Calu3 (cell line): Measurements from ENCODE around the gene SERPIND1. TPM values are rescaled to one million over a fixed set of nuclear protein-coding genes. Genes with fewer than 3 reads are reported as not detected.

Source experiments
- BruUV-seq: library from RNA; stranded (reverse); fragments of 400-500 nt; replicated peaks from 2 replicates; lab custom pipeline; 2021; lab: Mats Ljungman, UMichigan
- CTCF ChIA-PET: fragments of 300-600 bp; sonication (Branson Sonifier 250); formaldehyde crosslinking; loops from one replicate; lab custom pipeline; 2022; ENCODE audit warnings: antibody characterized with exemption; lab: Charles Lee
- DNase-seq: peaks from one replicate; pipeline ENCODE4 v3.0.0; 2022
- H3K27ac Mint-ChIP-seq: one replicate; pipeline ENCODE4 v1.8.0; 2022; ENCODE audit warnings: mixed read lengths; ENCODE audit not compliant: unreplicated experiment
- H3K27me3 Mint-ChIP-seq: one replicate; pipeline ENCODE4 v1.8.0; 2022; ENCODE audit warnings: mixed read lengths; ENCODE audit not compliant: unreplicated experiment
- H3K36me3 Mint-ChIP-seq: one replicate; pipeline ENCODE4 v1.8.0; 2022; ENCODE audit warnings: mild to moderate bottlenecking, moderate library complexity, mixed read lengths; ENCODE audit not compliant: insufficient read depth, unreplicated experiment
- H3K4me1 Mint-ChIP-seq: one replicate; pipeline ENCODE4 v1.8.0; 2022; ENCODE audit warnings: mild to moderate bottlenecking, low read depth, mixed read lengths; ENCODE audit not compliant: unreplicated experiment
- H3K4me3 Mint-ChIP-seq: one replicate; pipeline ENCODE4 v1.8.0; 2022; ENCODE audit warnings: mild to moderate bottlenecking, low read depth, moderate library complexity, mixed read lengths; ENCODE audit not compliant: unreplicated experiment
- H3K9me3 Mint-ChIP-seq: one replicate; pipeline ENCODE4 v1.8.0; 2022; ENCODE audit warnings: low read depth, mixed read lengths; ENCODE audit not compliant: unreplicated experiment
- CTCF ChIP-seq: fragments of 200-600 bp; IDR thresholded peaks from one replicate; pipeline ENCODE4 v1.8.0; 2022; ENCODE audit warnings: antibody characterized with exemption; ENCODE audit not compliant: unreplicated experiment
- intact Hi-C: fragments of 100-400 bp; cut with micrococcal nuclease; formaldehyde crosslinking; loops from one replicate; pipeline ENCODE4 v1.10.0; 2022; ENCODE audit not compliant: unreplicated experiment
- total RNA-seq: library from RNA; stranded (reverse); gene quantifications from 2 replicates; pipeline ENCODE4 v1.2.3, GENCODE V29; 2022

The SERPIND1 gene
- total RNA-seq, 1 experiment from 2014 or later = not detected

DNA sequence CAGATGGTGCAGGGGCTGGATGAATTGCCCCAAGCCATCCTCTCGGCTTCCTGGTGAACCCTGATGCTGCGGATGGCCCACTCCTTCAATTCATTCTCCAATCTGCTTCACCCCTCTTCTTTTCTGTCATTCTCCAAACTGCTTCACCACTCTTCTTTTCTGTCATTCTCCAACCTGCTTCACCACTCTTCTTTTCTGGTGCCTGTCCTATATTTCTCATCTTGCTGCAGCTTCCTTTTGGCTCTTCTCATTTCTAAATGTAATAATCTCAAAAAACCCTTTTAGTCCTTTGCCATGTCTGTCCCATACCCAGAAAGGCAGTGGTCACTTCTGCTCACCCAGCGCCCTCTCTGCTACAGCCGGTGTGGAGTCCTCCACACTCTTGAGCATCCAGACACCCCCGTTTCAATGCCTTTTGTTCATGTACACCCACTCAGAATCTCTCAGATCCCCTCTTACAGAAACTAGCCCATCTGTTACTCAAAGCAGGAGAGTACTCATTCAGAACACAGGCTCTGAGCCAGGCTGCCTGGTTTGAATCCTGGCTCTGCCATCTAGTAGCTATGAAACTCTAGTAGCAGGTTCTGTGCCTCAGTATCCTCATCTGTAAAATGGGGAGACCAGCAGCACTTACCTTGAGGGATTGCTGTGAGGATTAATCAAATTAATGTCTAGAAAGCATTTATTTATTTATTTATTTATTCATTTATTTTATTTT lies 14.9 kb downstream of the SERPIND1 start:
- Mint-ChIP-seq H3K27ac (no peak overlapping the region), H3K36me3 (peaks cover 17% of the 10 kb centered on the region), H3K27me3 (no peaks in the 10 kb centered on the region), H3K4me1 (peaks cover 9% of the 10 kb centered on the region), H3K9me3 (no peaks in the 10 kb centered on the region), H3K4me3 (no peak overlapping the region)
- CTCF ChIA-PET = no interaction called here
- DNase-seq = no peak
- intact Hi-C loops = no loop called here
- no peak for TF ChIP-seq CTCF
- BruUV-seq = no TSS peak

DNA sequence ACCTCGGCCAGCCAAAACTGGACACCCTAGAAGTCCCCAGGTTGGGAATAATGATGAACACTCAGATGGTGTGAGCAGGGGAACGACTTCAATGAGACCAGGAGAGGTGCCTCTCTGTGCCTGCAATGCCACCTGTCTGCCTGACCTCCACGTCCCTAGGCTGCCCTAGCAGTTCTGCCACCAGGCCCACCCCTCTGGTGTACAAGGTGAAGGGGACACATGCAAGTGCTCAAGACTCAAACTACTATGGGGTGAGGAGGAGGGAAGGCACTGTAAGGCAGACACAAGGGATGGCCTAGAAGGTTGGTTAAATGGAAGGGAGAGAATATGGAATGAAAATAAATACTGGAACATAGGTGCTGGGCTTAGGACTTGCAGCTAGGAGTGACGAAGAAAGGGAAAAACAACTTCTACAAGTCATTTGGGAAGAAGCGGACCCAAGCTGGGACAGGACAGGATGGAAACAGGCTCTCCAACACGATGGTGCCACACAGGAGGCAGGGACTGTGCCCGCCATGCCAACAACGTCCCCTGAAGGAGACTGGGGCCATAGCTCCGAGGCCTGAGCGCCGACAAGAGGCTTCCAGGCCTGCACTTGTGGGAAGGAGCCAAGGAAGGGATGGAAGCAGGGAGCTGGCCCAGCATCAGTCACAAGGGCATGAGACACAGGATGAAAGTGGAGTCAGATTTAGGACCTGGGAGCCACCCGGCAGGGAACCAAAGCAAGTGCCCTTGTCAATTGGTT lies 18.5 kb downstream of the SERPIND1 start:
- Mint-ChIP-seq H3K27ac (no peak overlapping the region), H3K36me3 (peaks cover 27% of the 10 kb centered on the region), H3K27me3 (no peaks in the 10 kb centered on the region), H3K4me3 (no peak overlapping the region), H3K4me1 (peaks cover 9% of the 10 kb centered on the region), H3K9me3 (no peaks in the 10 kb centered on the region)
- DNase-seq = no peak
- intact Hi-C loops = no loop called here
- TF ChIP-seq CTCF = no peak
- no TSS peak for BruUV-seq
- CTCF ChIA-PET = no interaction called here

- TF ChIP-seq CTCF = no peak
- DNase-seq = no peak
- Mint-ChIP-seq H3K27ac (no peak overlapping the region), H3K36me3 (peaks cover 25% of the 10 kb centered on the region), H3K9me3 (no peaks in the 10 kb centered on the region), H3K27me3 (no peaks in the 10 kb centered on the region), H3K4me3 (no peak overlapping the region), H3K4me1 (peaks cover 9% of the 10 kb centered on the region)
- intact Hi-C loops = no loop called here
- CTCF ChIA-PET = interaction anchor here (0.6 kb wide), 1 partner anchor 15 kb away, joined by 4 read pairs; no protein-coding TSS in a partner anchor
- BruUV-seq = no TSS peak
Measured at GRCh38 chr22:20792966-20793728, 19.2 kb downstream of the SERPIND1 start.

DNA sequence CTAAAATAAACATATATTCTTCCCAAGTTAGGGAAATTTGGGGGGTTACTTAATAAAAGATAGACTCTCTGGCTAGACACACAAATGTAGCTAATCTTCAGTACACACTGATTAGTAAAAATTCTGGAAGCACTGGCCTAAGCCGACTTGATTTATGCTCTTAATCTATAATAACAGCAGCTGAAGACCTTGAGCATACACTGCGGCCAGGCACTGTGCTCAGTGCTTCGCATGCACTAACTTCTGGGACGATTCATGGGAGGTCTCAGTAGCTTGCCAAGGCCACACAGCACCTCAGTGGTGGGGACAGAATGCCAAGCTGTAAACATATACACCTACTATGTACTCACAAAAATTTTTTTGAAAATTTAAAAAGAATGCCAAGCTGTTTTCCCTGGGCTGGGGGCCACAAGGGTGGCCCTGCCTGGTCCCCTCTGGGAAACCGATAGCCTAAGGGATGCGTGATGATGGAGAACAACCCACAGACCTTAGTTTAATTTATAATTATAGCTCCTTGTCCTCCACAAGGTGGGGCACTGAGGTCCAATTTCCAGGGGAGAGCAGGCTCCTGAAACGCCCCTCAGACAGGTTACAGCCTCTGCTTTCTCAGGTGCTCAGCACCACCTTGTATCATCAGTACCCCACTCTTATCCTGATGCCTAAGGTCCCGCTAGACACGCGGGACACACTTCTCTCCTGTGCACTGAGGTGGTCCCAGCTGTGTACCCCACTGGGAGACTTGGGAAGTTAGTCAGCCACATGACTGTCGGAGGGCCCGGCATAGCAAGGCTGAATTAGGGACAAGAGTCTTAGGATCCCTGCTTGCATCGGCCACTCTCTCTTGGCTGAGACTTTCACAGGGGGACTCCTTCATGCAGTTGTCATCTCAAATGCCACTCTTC lies 20.1 kb downstream of the SERPIND1 start:
- DNase-seq = no peak
- Mint-ChIP-seq H3K27ac (no peak overlapping the region), H3K4me3 (no peak overlapping the region), H3K36me3 (peaks cover 33% of the 10 kb centered on the region), H3K27me3 (no peaks in the 10 kb centered on the region), H3K9me3 (no peaks in the 10 kb centered on the region), H3K4me1 (peaks cover 17% of the 10 kb centered on the region)
- no TSS peak for BruUV-seq
- no peak for TF ChIP-seq CTCF
- CTCF ChIA-PET = no interaction called here
- intact Hi-C loops = no loop called here
